Ishikawa (cell line): ENCODE measurements around the gene RASSF9.

Source experiments
- CEBPB ChIP-seq: IDR thresholded peaks from 2 replicates; pipeline ENCODE4 v1.6.1; 2012
- CREB1 ChIP-seq: IDR thresholded peaks from 2 replicates; pipeline ENCODE4 v1.6.1; 2012; ENCODE audit warnings: low read depth
- EGR1 ChIP-seq: IDR thresholded peaks from 2 replicates; pipeline ENCODE4 v1.6.1; 2012
- EP300 ChIP-seq: IDR thresholded peaks from 2 replicates; pipeline ENCODE4 v1.6.1; 2012; ENCODE audit warnings: borderline replicate concordance
- FOXM1 ChIP-seq: IDR thresholded peaks from 2 replicates; pipeline ENCODE4 v1.6.1; 2012; ENCODE audit warnings: low read depth, borderline replicate concordance
- NFIC ChIP-seq: IDR thresholded peaks from 2 replicates; pipeline ENCODE4 v1.6.1; 2012
- RAD21 ChIP-seq: IDR thresholded peaks from 2 replicates; pipeline ENCODE4 v1.6.1; 2012; ENCODE audit warnings: low read depth
- TAF1 ChIP-seq: IDR thresholded peaks from 2 replicates; pipeline ENCODE4 v1.6.1; 2012; ENCODE audit warnings: low read depth, mild to moderate bottlenecking
- TCF12 ChIP-seq: IDR thresholded peaks from 2 replicates; pipeline ENCODE4 v1.6.1; 2012; ENCODE audit warnings: low read depth
- TEAD4 ChIP-seq: IDR thresholded peaks from 2 replicates; pipeline ENCODE4 v1.6.1; 2012
- YY1 ChIP-seq: IDR thresholded peaks from 2 replicates; pipeline ENCODE4 v1.6.1; 2012; ENCODE audit warnings: low read depth
- ZBTB7A ChIP-seq: IDR thresholded peaks from 2 replicates; pipeline ENCODE4 v1.6.1; 2012; ENCODE audit warnings: low read depth
- TF ChIP-seq, protein P1 (sequence below): IDR thresholded peaks from 2 replicates; pipeline ENCODE4 v1.6.1; 2012
- TF ChIP-seq, protein P2 (sequence below): IDR thresholded peaks from 2 replicates; pipeline ENCODE4 v1.6.1; 2012; ENCODE audit warnings: low read depth, mild to moderate bottlenecking
- TF ChIP-seq, protein P3 (sequence below): IDR thresholded peaks from 2 replicates; pipeline ENCODE4 v1.6.1; 2012

The RASSF9 gene

DNA sequence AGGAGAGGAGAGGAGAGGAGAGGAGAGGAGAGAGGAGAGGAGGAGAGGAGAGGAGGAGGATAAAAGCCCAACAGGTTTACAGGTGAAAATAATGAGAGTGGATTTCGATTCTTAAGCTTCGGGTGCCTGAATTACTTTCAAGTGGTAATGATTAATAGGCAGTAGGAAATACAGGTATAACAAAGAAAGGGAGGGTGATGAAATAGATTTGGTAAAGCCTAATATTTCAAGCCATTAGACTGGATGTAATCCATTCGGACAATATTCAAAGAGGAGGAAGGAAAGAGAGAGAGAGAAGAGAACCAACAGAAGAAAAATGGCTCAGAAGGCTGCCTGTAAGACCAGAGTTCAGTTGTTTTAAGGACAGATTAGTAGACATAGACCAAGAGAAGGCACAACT is 76.6 kb downstream of the RASSF9 start:
- TF ChIP-seq, protein P1, sequence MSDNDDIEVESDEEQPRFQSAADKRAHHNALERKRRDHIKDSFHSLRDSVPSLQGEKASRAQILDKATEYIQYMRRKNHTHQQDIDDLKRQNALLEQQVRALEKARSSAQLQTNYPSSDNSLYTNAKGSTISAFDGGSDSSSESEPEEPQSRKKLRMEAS = no peak
- no peak for TF ChIP-seq TAF1
- TF ChIP-seq FOXM1 = no peak
- no peak for TF ChIP-seq YY1
- TF ChIP-seq TCF12 = no peak
- TF ChIP-seq TEAD4 = no peak
- TF ChIP-seq CREB1 = no peak
- no peak for TF ChIP-seq NFIC
- TF ChIP-seq, protein P2, sequence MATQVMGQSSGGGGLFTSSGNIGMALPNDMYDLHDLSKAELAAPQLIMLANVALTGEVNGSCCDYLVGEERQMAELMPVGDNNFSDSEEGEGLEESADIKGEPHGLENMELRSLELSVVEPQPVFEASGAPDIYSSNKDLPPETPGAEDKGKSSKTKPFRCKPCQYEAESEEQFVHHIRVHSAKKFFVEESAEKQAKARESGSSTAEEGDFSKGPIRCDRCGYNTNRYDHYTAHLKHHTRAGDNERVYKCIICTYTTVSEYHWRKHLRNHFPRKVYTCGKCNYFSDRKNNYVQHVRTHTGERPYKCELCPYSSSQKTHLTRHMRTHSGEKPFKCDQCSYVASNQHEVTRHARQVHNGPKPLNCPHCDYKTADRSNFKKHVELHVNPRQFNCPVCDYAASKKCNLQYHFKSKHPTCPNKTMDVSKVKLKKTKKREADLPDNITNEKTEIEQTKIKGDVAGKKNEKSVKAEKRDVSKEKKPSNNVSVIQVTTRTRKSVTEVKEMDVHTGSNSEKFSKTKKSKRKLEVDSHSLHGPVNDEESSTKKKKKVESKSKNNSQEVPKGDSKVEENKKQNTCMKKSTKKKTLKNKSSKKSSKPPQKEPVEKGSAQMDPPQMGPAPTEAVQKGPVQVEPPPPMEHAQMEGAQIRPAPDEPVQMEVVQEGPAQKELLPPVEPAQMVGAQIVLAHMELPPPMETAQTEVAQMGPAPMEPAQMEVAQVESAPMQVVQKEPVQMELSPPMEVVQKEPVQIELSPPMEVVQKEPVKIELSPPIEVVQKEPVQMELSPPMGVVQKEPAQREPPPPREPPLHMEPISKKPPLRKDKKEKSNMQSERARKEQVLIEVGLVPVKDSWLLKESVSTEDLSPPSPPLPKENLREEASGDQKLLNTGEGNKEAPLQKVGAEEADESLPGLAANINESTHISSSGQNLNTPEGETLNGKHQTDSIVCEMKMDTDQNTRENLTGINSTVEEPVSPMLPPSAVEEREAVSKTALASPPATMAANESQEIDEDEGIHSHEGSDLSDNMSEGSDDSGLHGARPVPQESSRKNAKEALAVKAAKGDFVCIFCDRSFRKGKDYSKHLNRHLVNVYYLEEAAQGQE = no peak
- TF ChIP-seq, protein P3, sequence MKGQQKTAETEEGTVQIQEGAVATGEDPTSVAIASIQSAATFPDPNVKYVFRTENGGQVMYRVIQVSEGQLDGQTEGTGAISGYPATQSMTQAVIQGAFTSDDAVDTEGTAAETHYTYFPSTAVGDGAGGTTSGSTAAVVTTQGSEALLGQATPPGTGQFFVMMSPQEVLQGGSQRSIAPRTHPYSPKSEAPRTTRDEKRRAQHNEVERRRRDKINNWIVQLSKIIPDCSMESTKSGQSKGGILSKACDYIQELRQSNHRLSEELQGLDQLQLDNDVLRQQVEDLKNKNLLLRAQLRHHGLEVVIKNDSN = no peak
- TF ChIP-seq CEBPB = no peak
- TF ChIP-seq EGR1 = no peak

DNA sequence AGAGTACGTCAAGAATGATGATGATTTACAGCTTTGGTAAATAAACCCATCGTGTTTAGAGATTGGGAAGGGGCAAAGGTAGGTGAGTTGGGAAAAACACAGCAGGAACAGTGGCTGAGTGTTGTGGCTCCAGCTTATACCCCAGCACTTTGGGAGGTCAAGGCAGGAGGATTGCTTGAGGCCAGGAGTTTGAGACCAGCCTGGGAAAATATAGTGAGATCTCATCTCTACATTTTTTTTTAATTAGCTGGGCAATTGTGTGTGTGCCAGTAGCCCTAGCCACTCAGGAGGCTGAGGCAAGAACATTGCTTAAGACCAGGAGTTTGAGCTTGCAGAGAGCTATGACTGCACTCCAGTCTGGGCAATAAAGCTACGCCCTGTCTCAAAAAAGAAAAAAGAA is 77.1 kb downstream of the RASSF9 start:
- TF ChIP-seq RAD21 (no peak), NFIC (no peak), TEAD4 (no peak), CEBPB (no peak), ZBTB7A (no peak), TAF1 (no peak), YY1 (no peak), FOXM1 (no peak), TCF12 (no peak), EGR1 (no peak), CREB1 (no peak), EP300 (no peak)
- TF ChIP-seq, protein P2 = no peak
- TF ChIP-seq, protein P3 = no peak

DNA sequence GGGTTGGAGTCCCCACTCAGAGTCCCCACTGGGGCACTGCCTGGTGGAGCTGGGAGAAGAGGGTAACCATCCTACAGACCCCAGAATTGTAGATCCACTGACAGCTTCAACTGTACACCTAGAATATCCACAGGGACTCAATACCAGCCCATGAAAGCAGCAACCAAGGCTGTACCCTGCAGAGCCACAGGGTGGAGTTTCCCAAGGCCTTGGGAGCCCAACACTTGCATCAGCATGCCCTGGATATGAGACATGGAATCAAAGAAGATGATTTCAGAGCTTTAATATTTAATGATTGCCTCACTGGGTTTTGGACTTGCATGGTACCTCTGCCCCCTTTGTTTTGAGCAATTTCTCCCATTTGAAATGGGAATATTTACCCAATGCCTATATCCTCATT is 80.4 kb downstream of the RASSF9 start:
- TF ChIP-seq TAF1 = no peak
- TF ChIP-seq, protein P3 = no peak
- TF ChIP-seq, protein P2 = no peak
- no peak for TF ChIP-seq EP300
- no peak for TF ChIP-seq FOXM1
- no peak for TF ChIP-seq ZBTB7A
- TF ChIP-seq, protein P1 = no peak
- TF ChIP-seq YY1 = no peak
- no peak for TF ChIP-seq TCF12
- TF ChIP-seq CEBPB = no peak
- TF ChIP-seq TEAD4 = no peak
- no peak for TF ChIP-seq CREB1
